ENCODE data around the gene MUCL3.

- TF ChIP-seq CTCF (IDR thresholded peaks at IDR 0.05) = no peak
- no peak for TF ChIP-seq POLR2A (IDR thresholded peaks at IDR 0.05)
- TF ChIP-seq POLR2AphosphoS5 (IDR thresholded peaks at IDR 0.05) = no peak
Measured at GRCh38 chr6:30945281-30945680, 4.5 kb downstream of the MUCL3 start.

All from breast epithelium (tissue), 3 donors.